ENCODE data around the gene SAA1.

DNA sequence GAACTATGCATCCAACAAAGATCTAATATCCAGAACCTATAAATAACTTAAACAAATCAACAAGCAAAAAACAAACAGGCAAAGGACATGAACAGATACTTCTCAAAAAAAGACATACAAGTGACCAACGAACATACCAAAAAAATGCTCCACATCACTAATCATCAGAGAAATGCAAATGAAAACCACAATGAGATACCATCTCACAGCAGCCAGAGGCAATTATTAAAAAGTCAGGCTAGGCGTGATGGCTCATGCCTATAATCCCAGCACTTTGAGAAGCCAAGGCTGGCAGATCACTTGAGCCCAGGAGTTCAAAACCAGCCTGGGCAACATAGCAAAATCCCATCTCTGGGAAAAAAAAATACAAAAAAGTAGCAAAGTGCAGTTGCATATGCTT is 40.2 kb upstream of the SAA1 start:
- no peak for TF ChIP-seq EZH2 (IDR thresholded peaks at IDR 0.05; ENCODE audit: insufficient read depth, poor library complexity, severe bottlenecking)
- no peak for TF ChIP-seq EZH2phosphoT487 (IDR thresholded peaks at IDR 0.05; ENCODE audit: insufficient read depth, low read depth)

Measured in GM23248 (cell line).